Neural cell (in vitro differentiated cells): ENCODE measurements around the gene UBAC2. TPM values are rescaled to one million over a fixed set of nuclear protein-coding genes. Genes with fewer than 3 reads are reported as not detected.

Source experiments
- H2AFZ ChIP-seq: fragments of 200-600, 300-800 bp; sonication (generic), shearing (Covaris generic); 2 replicates; pipeline ENCODE4 v1.6.0; 2014; ENCODE audit warnings: low read depth, mild to moderate bottlenecking, antibody characterized with exemption, low read length, moderate library complexity
- H3F3A ChIP-seq: fragments of 200-600 bp; shearing (Covaris generic); 2 replicates; pipeline ENCODE4 v1.6.1; 2016; ENCODE audit warnings: mild to moderate bottlenecking, moderate library complexity, mixed read lengths, antibody characterized with exemption, low read length; ENCODE audit not compliant: insufficient read depth, poor library complexity, severe bottlenecking
- H3K27ac ChIP-seq: fragments of 200-600, 300-800 bp; sonication (generic), shearing (Covaris generic); 2 replicates; pipeline ENCODE4 v1.5.1; 2014; ENCODE audit warnings: mild to moderate bottlenecking, low read length, moderate library complexity
- H3K27me3 ChIP-seq: fragments of 300-800, 200-600 bp; sonication (generic), shearing (Covaris generic); 2 replicates; pipeline ENCODE4 v1.6.0; 2014; ENCODE audit warnings: mild to moderate bottlenecking, low read depth, low read length, moderate library complexity; ENCODE audit not compliant: insufficient read depth
- H3K36me3 ChIP-seq: fragments of 300-800, 200-600 bp; sonication (generic), shearing (Covaris generic); 2 replicates; pipeline ENCODE4 v1.5.1; 2014; ENCODE audit warnings: mild to moderate bottlenecking, antibody characterized with exemption, low read length, moderate library complexity; ENCODE audit not compliant: insufficient read depth
- H3K4me2 ChIP-seq: fragments of 300-800, 200-600 bp; sonication (generic), shearing (Covaris generic); 2 replicates; pipeline ENCODE4 v1.6.0; 2014; ENCODE audit warnings: mild to moderate bottlenecking, low read length
- H3K4me3 ChIP-seq: fragments of 300-800, 200-600 bp; sonication (generic), shearing (Covaris generic); 2 replicates; pipeline ENCODE4 v1.5.1; 2014; ENCODE audit warnings: mild to moderate bottlenecking, low read length, moderate library complexity
- H3K79me2 ChIP-seq: fragments of 200-600 bp; shearing (Covaris generic); replicated peaks from 2 replicates; pipeline ENCODE4 v1.6.0; 2014; ENCODE audit warnings: mild to moderate bottlenecking, low read length, moderate library complexity; ENCODE audit not compliant: insufficient read depth
- H3K9ac ChIP-seq: fragments of 300-800, 200-600 bp; sonication (generic), shearing (Covaris generic); 2 replicates; pipeline ENCODE4 v1.6.1; 2016; ENCODE audit warnings: mild to moderate bottlenecking, low read length, mixed read lengths
- H3K9me2 ChIP-seq: fragments of 200-600 bp; shearing (Covaris generic); 2 replicates; pipeline ENCODE4 v1.6.1; 2016; ENCODE audit warnings: mild to moderate bottlenecking, low read length, mixed read lengths; ENCODE audit not compliant: insufficient read depth
- H3K9me3 ChIP-seq: fragments of 200-600, 300-800 bp; sonication (generic), shearing (Covaris generic); 2 replicates; pipeline ENCODE4 v1.6.1; 2016; ENCODE audit warnings: mild to moderate bottlenecking, mixed run types, low read length, moderate library complexity, mixed read lengths
- H4K20me1 ChIP-seq: fragments of 200-600 bp; shearing (Covaris generic); 2 replicates; pipeline ENCODE4 v1.6.1; 2016; ENCODE audit warnings: mild to moderate bottlenecking, mixed run types; ENCODE audit not compliant: insufficient read depth
- EP300 ChIP-seq: fragments of 450-650 bp; conservative IDR thresholded peaks from 2 replicates; pipeline ENCODE4 v1.6.1; 2014; ENCODE audit warnings: antibody characterized with exemption, mild to moderate bottlenecking, moderate library complexity; ENCODE audit not compliant: poor library complexity, severe bottlenecking
- EZH2 ChIP-seq: fragments of 200-600, 300-800 bp; shearing (Covaris generic), sonication (generic); IDR thresholded peaks from 2 replicates; pipeline ENCODE4 v1.6.1; 2014; ENCODE audit warnings: antibody characterized with exemption, low read length, borderline replicate concordance, mild to moderate bottlenecking; ENCODE audit not compliant: insufficient read depth, poor library complexity, severe bottlenecking
- MXI1 ChIP-seq: fragments of 450-650 bp; conservative IDR thresholded peaks from 2 replicates; pipeline ENCODE4 v1.6.1; 2014; ENCODE audit warnings: antibody characterized with exemption, mild to moderate bottlenecking; ENCODE audit not compliant: poor library complexity, severe bottlenecking
- POLR2AphosphoS5 ChIP-seq: IDR thresholded peaks from 2 replicates; pipeline ENCODE4 v1.6.1; 2012
- RAD21 ChIP-seq: fragments of 450-650 bp; conservative IDR thresholded peaks from 2 replicates; pipeline ENCODE4 v1.6.1; 2014; ENCODE audit warnings: antibody characterized with exemption, mild to moderate bottlenecking, moderate library complexity
- REST ChIP-seq: IDR thresholded peaks from 2 replicates; pipeline ENCODE4 v1.6.1; 2012; ENCODE audit warnings: borderline replicate concordance
- SMC3 ChIP-seq: fragments of 450-650 bp; conservative IDR thresholded peaks from 2 replicates; pipeline ENCODE4 v1.6.1; 2014; ENCODE audit warnings: antibody characterized with exemption, mild to moderate bottlenecking, moderate library complexity; ENCODE audit not compliant: poor library complexity
- TAF1 ChIP-seq: IDR thresholded peaks from 2 replicates; pipeline ENCODE4 v1.6.1; 2012; ENCODE audit warnings: low read depth
- polyA plus RNA-seq: library from polyadenylated mRNA; depleted of rRNA; stranded (reverse); fragments of >200 nt; gene quantifications from 2 replicates; pipeline ENCODE4 v1.2.3, GENCODE V29; 2014
- TF ChIP-seq, protein P1 (sequence below): fragments of 450-650 bp; IDR thresholded peaks from 2 replicates; pipeline ENCODE4 v1.5.1; 2014; ENCODE audit warnings: antibody characterized with exemption, mild to moderate bottlenecking, moderate library complexity; ENCODE audit not compliant: poor library complexity, severe bottlenecking

UBAC2 gene
- polyA plus RNA-seq, 1 donor from 2014 or later = 56.9 TPM

- no peaks in the 10 kb centered on the region for H3K79me2 ChIP-seq
- no peak overlapping the region for H2AFZ ChIP-seq
- H3K4me2 ChIP-seq = no peak overlapping the region
- H3K9me3 ChIP-seq = no peaks in the 10 kb centered on the region
- H3K9ac ChIP-seq = no peak overlapping the region
- no peaks in the 10 kb centered on the region for H3K27me3 ChIP-seq
- H3K27ac ChIP-seq = no peak overlapping the region
- H3K36me3 ChIP-seq = no peaks in the 10 kb centered on the region
- no peaks in the 10 kb centered on the region for H4K20me1 ChIP-seq
- no peaks in the 10 kb centered on the region for H3F3A ChIP-seq
- no peaks in the 10 kb centered on the region for H3K9me2 ChIP-seq
- no peak for TF ChIP-seq POLR2AphosphoS5
- no peak for TF ChIP-seq MXI1
- no peak for TF ChIP-seq RAD21
- TF ChIP-seq, protein P1, sequence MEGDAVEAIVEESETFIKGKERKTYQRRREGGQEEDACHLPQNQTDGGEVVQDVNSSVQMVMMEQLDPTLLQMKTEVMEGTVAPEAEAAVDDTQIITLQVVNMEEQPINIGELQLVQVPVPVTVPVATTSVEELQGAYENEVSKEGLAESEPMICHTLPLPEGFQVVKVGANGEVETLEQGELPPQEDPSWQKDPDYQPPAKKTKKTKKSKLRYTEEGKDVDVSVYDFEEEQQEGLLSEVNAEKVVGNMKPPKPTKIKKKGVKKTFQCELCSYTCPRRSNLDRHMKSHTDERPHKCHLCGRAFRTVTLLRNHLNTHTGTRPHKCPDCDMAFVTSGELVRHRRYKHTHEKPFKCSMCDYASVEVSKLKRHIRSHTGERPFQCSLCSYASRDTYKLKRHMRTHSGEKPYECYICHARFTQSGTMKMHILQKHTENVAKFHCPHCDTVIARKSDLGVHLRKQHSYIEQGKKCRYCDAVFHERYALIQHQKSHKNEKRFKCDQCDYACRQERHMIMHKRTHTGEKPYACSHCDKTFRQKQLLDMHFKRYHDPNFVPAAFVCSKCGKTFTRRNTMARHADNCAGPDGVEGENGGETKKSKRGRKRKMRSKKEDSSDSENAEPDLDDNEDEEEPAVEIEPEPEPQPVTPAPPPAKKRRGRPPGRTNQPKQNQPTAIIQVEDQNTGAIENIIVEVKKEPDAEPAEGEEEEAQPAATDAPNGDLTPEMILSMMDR = no peak
- no peak for TF ChIP-seq SMC3
- no peak for TF ChIP-seq REST
- TF ChIP-seq TAF1 = no peak
- no peak for TF ChIP-seq EP300
- TF ChIP-seq EZH2 = no peak
- no peak overlapping the region for H3K4me3 ChIP-seq
Observed at GRCh38 chr13:99398916-99399622, 198.4 kb downstream of the UBAC2 start.

GRCh38 chr13:99399623-99399974 lies 198.9 kb downstream of the UBAC2 start:
- H3K27me3 ChIP-seq = no peaks in the 10 kb centered on the region
- no peaks in the 10 kb centered on the region for H3F3A ChIP-seq
- TF ChIP-seq SMC3 = no peak
- no peak for TF ChIP-seq TAF1
- no peak for TF ChIP-seq REST
- TF ChIP-seq RAD21 = no peak
- no peak for TF ChIP-seq EZH2
- TF ChIP-seq, protein P1 = no peak
- TF ChIP-seq POLR2AphosphoS5 = no peak

More at GRCh38 chr13:99399623-99399974, 198.9 kb downstream of the UBAC2 start:
- no peak overlapping the region for H3K9ac ChIP-seq
- H3K27ac ChIP-seq = no peak overlapping the region
- no peaks in the 10 kb centered on the region for H4K20me1 ChIP-seq
- no peak overlapping the region for H3K4me3 ChIP-seq
- H2AFZ ChIP-seq = no peak overlapping the region
- no peaks in the 10 kb centered on the region for H3K9me3 ChIP-seq
- no peaks in the 10 kb centered on the region for H3K79me2 ChIP-seq
- no peaks in the 10 kb centered on the region for H3K9me2 ChIP-seq
- no peaks in the 10 kb centered on the region for H3K36me3 ChIP-seq
- no peak overlapping the region for H3K4me2 ChIP-seq
